ENCODE results near the gene CATSPERD.

Gene CATSPERD

DNA sequence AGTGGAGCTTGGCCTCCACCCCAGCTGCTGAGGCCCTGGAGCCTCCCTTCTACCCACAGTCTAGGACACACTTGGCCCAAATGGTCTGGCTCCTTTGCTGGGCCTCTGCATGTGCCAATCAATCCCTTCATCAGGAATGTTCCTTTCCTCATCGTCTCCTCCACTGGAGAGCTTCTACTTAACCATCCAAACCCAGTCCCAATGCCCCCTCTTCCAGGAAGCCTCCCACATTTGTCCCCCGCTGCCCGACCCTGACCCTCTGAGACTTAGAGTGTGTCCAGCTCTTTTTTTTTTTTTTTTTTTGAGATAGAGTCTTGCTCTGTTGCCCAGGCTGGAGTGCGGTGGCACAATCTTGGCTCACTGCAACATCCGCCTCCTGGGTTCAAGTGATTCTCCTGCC lies 68.0 kb downstream of the CATSPERD start:
- no peak for DNase-seq

DNA sequence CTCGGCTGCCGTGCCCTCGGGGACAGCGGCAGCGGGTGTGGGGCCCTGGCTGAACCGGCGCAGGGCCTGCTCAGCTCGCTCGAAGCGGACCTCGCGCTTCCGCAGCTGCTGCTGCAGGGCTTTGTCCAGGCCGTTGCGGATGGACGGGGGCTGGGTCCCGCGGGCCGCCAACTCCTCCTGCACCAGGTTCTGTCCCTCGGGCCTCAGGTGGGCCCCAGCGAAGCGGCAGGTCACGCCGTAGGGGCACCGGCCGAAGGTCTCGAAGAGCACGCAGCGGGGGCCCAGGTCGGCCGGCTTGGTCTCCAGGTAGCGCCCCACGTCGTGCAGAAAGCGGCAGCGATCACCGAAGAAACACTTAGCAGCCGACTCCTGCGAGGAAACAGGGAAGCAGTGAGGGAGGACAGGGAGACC lies 68.9 kb downstream of the CATSPERD start:
- DNase-seq: no peak

DNA sequence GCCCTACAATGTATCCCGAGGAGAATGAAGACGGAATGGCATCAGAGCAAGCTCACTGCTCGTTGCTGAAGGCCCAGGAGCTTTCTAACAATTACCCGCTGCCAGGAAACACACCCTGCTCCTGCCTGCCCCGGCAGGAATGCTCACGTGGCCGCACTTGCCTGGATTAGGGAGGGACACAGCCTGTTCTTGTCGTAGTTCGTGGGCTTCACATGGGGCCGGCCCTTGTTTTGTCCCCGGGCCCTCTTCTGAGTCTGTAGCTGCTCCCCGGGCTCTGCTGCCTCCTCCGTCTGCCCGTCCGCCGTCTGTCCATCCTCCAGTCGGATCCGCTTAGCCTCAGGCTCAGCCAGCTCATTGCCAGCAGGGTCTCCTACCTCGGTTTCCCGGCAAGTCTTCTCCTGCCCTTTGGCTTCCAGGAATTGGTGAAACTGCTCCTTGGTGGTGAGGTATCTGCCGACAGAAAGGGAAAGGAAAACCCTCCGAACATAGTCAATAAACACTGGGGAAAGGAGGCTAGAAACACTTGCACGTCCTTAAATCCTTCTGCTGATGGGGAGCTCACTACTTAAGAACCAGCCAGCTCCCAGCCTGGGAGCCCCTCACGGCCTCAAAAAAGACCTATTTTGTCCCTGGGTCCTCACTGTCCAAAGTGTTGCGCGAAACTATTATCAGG lies 69.6 kb downstream of the CATSPERD start:
- no peak for DNase-seq

DNA sequence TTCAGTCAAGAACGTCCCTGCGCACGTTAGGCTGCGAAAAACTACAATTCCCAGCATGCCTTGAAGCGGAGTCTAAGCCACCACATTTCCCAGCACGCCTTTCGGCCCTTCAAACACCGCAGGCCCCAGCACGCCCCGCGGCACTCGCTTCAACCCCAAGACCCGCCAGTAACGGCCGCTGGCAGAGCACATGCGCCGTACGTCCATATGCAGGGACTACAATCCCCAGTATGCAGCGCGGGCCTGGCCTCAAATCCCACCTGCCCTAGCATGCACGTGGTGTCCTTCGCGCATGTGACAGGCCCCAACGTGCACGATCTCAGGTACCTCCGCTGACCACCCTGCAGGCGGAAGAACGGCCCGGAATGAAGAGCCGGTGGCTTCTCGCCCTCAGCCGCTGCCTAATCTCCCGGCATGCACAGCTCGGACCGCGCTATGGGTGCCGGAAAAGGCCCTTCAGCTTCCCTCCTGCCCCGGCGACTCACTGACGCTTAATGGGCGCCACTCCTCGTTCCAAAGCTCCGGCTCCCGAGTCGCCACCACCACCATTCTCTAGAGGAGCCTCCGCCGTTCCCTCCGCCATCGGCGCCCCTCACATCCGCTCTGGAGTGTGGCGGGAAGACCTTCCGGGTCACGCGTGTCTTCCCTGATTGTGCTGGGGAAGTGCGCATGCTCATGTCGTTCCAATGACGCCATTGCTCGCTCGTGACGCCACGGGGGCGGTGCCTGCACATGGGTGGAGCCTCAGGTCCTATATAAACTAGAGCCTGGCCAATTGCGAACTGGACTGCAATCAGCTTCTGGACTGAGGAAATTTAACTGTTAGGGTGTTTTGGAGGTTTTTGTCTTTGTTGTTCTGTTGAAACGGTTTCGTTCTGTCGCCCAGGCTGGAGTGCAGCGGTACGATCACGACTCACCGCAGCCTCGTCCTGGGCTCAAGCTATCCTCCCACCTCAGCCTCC lies 70.4 kb downstream of the CATSPERD start, which contains the start of gene DUS3L:
Gene DUS3L (minus strand): TSS at position 605 of the 962 bp plus-strand sequence. CDS start 22 bp downstream, at position 583.
- DNase-seq: peak; percentile 94

DNA sequence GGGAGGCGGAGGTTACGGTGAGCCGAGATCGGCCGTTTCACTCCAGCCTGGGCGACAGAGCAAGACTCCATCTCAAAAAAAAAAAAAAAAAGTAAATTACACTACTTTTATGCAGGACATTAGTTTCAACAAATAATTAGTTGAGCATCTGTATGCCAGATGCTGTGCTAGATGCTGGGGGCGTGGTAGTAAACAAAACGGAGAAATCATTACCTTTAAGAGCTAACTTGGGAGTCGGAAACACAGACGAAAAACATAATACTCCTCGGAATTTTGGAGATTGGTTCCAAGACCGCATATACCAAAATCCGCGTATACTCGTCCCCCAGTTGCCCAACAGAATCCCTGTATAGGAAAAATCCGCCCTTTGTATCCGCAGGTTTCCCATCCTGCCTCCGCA lies 71.8 kb downstream of the CATSPERD start:
- no peak for DNase-seq

DNA sequence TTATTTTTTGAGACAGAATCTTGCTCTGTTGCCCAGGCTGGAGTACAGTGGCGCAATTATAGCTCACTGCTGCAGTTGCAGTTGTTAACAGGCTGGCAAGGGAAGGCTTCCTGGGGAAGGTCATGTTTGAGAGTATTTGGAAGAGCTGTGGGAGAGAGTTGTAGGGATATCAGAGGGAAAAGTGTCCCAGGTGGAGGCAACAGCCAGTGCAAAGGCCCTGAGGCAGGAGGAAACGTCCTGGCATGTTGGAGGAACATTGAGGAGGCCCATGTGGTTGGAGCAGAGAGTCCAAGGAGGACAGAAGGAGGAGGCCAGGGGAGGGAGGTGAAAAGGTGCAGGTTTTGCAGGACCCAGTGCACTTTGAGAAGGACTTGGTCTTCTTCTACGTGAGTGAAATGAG lies 72.8 kb downstream of the CATSPERD start:
- no peak for DNase-seq

DNA sequence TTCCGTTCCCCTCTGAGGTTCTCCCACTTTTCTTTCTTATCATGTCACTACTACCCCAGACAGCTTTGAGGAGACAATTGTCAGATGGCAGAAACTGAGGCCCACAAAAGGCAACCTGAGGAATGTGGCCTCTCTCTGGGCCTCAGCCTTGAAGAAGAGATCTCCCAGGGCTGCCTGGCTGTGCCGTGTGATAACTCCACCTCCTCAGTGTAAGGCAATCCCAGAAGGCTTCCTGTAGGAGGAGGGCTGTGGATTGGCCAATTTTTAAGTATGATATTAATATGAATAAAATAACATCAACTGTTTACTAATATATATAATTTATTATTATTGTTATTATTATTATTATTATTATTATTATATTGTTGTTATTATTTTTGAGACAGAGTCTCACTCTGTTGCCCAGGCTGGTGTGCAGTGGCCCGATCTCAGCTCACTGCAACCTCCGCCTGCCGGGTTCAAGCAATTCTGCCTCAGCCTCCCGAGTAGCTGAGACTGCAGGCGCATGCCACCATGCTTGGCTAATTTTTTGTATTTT lies 75.0 kb downstream of the CATSPERD start:
- no peak for DNase-seq

DNA sequence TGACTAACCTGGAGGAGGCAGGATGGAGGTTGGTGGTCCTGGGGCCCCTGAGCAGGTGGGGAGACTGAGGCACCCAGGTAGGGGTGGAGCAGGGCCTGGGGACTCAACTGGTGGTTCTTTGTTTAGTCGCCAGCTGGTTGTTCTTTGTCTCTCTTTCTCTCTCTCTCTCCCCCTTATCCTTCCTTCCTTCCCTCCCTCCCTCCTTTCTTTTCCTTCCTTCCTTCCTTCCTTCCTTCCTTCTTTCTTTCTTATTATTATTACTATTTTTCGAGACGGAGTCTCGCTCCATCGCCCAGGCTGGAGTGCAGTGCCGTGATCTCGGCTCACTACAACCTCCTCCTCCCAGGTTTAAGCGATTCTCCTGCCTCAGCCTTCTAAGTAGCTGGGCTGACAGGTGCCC lies 77.8 kb downstream of the CATSPERD start:
- no peak for DNase-seq

DNA sequence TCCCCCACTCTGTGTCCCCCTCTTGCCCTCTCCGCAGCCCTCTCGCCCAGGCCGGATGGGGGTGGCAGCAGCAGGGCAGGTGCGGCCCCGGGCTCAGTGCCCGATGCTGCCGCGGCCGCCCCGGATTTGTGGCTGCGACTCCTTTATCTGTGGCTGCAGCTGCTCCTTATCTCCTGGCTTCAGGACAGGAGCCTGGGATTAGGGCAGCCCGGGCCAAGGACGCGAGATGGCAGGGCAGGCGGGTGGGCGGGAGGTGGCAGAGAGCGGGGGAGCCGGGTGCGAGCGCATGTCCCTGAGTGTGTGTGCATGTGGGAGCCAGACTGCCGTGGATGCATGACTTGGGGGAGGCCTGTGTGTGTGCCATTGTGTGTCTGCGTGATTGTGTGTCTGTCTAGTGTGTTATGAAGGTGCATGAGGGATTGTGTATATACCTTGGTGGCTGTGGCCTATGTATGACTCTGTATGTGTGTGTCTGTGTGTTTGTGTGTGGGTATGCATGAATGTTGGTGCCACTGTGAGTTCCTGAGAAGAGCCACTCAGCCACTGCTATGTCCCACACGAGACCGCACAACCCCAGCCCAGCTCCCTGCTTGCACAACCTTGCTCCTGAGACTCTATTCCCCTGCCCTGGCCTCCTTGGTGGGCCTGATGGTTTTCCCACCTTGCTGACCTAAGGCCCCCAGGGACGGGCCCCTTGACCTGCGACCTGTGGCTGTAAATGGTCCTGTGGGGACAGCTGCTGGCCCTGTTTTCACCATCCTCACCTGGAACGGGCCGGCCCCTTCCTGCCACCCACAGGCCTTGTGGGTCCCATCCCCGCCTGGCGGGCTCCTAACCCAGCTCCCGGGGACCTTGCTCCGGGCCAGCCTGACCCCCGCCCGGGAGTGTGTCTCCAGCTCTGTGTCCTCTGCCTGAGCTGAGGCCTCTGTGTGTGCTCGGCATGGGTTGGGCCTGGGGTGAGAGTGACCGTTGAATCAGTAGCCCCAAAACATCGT lies 79.1 kb downstream of the CATSPERD start:
- DNase-seq: no peak

DNA sequence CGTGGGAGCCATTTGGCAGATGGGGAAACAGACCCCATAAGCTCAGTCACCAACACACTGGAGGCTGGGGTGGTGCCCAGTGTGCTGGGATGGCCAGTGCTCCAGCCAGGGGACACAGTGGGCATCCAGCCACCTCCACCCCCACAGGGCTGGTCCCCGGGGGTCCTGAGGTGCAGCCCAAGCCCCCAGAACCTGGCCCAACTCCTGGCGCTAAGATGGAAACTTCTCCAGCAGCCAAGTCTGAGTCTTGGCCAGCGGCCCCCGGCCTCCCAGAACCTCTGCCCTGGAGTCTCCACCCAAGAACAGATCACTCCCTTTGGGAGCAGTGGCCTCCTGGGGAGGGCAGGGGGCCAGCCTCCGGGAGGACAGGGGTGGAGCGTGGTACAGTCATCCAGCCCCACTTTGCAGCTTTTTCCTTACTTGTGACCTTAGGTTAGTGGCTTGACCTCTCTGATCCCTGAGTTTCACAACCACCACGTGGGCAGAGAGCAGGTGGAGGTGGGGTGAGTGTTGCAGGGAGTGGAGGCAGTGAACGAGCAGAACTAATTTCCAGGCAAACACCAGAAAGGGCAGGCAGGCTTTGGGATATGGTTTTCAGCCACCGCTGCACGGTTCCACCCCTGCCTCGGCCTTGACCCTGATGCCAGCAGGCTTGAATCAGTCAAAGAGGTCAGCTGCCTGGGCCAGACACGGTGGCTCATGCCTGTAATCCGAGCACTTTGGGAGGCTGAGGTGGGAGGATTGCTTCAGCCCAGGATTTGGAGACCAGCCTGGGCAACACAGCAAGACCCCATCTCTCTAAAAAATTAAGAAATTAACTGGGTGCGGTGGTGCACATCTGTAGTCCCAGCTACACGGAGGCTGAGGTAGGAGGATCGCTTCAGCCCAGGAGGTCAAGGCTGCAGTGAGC lies 80.2 kb downstream of the CATSPERD start:
- DNase-seq: no peak

DNA sequence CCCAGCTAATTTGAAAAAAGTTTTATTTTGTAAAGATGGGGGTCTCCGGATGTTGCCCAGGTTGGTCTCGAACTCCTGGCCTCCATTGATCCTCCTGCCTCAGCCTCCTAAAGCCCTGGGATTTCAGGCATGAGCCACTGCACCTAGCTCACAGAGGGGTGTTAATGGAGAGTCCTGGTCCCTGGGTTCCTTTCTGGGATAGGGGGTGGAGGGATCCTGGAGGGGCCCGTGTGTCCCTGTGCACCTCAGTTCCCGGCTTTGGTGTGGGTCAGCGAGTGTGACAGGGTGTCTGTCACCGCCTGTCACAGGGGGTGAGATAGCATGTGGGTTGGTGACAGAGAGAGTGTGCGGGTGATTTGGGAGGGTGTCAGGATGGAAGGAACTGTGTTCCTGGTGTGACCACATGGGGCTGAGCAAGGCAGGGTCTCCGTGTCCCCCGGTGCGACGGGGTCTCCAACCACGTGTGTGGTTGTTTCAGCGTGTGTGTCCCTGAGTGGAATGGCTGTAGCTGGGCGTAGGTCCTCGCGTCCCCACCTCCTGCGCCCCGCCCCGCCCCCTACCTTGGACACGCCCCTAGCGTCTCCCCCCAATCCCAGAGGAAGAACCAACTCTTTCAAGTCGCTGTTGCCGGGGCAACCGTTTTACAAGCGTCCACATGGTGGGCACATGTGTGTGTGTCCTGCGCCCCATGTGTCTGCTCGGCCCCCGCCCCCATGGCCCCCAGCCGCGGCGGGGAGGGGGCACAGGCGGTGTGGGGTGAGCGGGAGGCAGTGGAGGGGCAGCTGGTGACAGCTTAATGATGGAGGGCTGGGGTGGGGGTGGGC lies 81.6 kb downstream of the CATSPERD start:
- DNase-seq: no peak

DNA sequence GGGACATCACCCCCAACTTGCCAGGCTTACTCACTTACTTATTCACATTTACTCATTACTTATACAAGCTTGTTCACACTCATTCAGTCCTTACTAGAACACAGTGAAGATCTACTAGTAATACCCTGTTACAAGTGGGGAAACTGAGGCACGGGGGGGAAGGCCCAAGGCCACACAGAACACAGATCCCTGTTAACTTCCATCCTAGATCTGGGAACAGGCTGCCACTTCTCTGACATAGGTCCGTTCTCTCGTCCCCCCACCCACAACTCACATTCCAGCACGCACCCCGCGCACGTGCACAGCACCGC lies 83.0 kb downstream of the CATSPERD start:
- DNase-seq: no peak

DNA sequence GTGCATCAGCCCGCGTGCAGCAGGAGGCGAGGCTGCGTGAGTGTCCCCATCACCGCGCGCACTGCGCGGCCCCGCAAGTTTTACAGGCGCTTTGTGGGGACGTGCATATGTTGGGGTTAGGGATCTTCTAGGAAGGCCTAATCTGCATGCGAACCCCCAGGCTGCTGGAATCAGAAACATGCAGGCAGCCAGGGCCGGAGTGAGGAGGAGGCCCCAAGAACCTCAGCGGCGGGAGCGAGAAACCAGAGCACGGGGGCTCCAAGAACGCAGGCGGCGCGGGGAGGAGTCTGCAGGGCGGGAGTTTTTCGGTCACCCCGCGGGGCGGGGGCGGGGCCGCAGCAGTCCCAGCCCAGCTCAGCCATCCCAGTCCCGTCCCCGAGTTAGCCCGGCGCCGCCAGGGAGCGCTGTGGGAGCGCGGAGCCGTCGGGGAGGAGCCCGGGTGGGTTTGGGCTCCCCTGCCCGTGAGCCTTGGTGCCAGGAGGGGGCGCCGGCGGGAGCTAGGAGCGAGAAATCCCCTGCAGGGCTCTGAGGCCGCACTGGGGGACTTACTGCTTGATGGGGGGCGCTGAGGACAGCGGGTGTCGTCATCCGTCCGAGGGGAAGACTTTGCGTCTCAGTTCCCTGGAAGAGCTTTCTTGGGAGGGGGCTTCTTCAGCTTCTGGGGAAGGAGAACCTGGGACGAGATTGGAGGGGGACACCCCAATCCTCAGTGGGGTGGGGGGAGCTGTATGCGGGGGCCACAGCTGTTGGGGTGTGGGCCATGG lies 83.5 kb downstream of the CATSPERD start:
- peak; percentile 82 for DNase-seq

DNA sequence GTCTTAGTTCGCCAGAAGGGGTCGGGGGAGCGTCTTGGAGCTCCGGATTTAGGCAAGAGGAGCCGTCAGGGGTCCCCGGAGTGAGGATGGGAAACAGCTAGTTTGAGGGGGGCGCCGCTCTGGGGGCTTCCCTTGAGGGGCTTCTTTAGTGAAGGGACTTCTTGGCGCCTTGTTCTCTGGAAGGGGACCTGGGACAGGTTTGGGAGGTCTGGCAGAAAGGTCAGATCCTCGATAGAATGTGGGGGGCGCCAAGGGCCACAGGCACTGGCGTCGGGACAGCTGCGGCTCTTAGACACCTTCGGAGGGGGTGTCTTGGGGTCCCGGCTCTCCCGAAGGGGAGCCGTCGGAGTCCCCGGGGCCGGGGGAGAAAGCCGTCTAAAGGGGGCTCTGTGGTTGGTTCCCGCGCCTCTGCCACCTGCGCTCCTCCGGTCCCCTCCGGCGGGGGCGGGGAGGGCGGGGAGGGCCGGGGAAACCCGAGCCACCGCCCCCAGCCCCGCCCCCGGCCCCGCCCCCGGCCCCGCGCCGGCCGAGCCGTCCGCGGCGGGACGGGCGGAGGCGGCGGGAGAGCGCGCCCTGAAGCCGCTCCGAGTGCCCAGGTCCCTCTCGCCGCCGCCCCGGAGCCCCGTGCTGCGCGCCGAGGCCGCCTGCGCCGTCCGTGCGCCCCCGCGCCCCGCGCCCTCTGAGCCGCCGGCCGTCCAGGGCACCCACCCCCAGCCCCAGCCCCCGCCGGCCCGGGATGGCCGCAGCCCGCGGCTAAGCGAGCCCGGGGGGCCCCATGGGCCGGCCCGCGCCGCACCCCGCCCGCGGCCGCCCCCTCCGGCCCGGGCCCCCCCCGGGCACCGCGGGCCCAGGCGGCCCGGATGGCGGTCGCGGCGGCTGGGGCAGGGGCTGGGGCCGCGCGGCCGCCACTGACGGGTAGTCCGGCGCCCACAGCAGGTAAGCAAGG lies 84.4 kb downstream of the CATSPERD start, which contains the start of gene NRTN:
Gene NRTN (plus strand): TSS at position 552 of the 946 bp plus-strand sequence. CDS start 19,099 bp downstream, outside the sequence.
- DNase-seq: peak; percentile 46

DNA sequence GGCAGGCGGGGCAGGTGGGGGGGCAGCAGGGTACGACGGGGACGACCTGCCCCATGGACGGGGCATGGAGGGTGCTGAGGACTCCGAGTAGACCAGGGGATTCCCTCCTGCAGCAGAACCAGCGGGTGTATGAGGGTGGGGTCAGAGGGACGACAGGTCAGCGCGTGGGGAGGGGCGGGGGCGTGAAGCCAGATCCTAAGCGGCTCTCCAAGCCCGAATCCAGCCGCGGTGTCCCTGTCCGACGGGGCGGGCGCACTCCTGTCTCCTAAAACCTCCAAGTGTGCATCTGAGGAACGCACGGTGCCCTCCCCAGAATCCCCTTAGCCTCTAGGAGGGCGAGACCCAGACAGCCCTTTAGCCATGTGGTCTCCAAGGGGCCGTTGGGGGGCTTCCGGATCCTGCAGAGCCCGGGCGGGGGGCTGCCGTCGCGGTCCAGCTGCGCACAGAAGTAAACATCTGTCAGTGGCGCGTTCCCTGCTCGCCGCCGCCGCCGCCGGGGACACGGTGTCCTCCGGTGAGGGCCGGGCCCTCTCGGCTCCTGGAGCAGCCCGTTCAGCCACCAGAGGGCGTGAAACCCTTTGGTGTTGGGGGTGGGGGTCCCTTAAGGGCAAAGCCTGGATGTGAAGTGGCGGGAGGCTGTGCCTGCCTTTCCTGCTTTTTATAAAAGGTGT lies 85.2 kb downstream of the CATSPERD start:
- peak; percentile 49 for DNase-seq

DNA sequence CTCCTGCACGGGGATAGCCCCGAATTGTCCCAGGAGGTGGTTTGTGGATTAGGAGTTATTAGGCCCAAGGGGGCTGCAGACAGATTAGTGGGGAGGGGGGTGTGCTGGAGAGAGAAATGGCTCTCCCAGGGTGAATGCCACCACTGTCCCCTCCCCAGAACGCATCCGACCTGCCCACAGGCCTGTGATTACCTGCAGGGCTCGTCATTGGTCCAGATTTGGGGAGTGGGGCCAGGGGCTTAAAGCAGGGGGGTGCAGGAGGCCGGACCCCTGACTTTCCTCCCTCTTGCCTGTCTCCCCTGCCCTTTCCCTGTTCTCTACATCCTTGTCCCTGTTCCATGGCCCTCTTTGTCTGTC lies 85.7 kb downstream of the CATSPERD start:
- DNase-seq: no peak

DNA sequence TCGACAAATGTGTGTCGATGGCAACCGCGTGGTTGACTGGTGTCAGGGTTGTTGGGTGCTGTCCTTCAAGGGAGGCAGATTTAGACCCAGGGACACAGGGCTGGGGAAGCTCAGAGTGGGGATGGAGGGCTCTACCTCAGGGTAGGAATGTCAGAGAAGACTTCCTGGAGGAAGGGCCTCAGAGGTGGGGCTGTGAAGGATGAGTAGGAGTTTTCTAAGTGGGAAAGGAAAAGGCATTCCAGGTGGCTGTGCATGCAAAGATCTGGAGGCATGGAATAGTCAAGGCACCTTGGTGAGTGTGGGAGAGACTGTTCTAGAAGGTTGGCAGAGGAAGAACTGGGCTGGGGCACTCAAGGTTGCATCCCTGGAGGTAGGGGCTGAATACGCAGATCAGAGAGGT lies 86.5 kb downstream of the CATSPERD start:
- no peak for DNase-seq
